Measurements from ENCODE around the gene GOLGA6L7. TPM values are rescaled to one million over a fixed set of nuclear protein-coding genes. Genes with fewer than 3 reads are reported as not detected.
"Not testable (repeated sequence)": the region's sequence is repeated elsewhere in the genome, so short reads cannot be mapped to it uniquely, and the experiment has no call there.

The GOLGA6L7 gene
- polyA plus RNA-seq, 10 donors: 0.08 to 0.56 (median 0.31) TPM; not detected in 5

GRCh38 chr15:28884151-28884940 lies 35.9 kb upstream of the GOLGA6L7 start:
- no peak for DNase-seq

- no peak for DNase-seq
These were observed 33.2 kb upstream of the GOLGA6L7 start for GRCh38 chr15:28881600-28881999.

GRCh38 chr15:28881170-28881569 lies 32.7 kb upstream of the GOLGA6L7 start:
- DNase-seq: no peak

- no peak for DNase-seq
These were observed 32.2 kb upstream of the GOLGA6L7 start for GRCh38 chr15:28880680-28881079.

GRCh38 chr15:28879551-28879950 lies 31.1 kb upstream of the GOLGA6L7 start:
- DNase-seq: no peak

- no peak for DNase-seq
These were observed 29.8 kb upstream of the GOLGA6L7 start for GRCh38 chr15:28878209-28878608.

GRCh38 chr15:28876845-28877185 lies 28.4 kb upstream of the GOLGA6L7 start:
- no peak for DNase-seq

- DNase-seq: no peak
These were observed 27.8 kb upstream of the GOLGA6L7 start for GRCh38 chr15:28876131-28876844.

- DNase-seq: no peak
These were observed 27.1 kb upstream of the GOLGA6L7 start for GRCh38 chr15:28875461-28876000.

GRCh38 chr15:28873585-28874190 lies 25.2 kb upstream of the GOLGA6L7 start:
- no peak for DNase-seq

GRCh38 chr15:28873006-28873405 lies 24.6 kb upstream of the GOLGA6L7 start:
- no peak for DNase-seq

GRCh38 chr15:28871168-28871567 lies 22.7 kb upstream of the GOLGA6L7 start:
- DNase-seq: no peak

- no peak for DNase-seq
These were observed 20.4 kb upstream of the GOLGA6L7 start for GRCh38 chr15:28868744-28869345.

GRCh38 chr15:28861589-28862293 lies 13.3 kb upstream of the GOLGA6L7 start:
- DNase-seq: not testable (repeated sequence)

- peak in 2 of 3 donors; percentile 24 to 64 for DNase-seq
These were observed 12.6 kb upstream of the GOLGA6L7 start for GRCh38 chr15:28861031-28861534.

- not testable (repeated sequence) for DNase-seq
These were observed 6.1 kb upstream of the GOLGA6L7 start for GRCh38 chr15:28854578-28854977.

- DNase-seq: not testable (repeated sequence)
These were observed 5.2 kb upstream of the GOLGA6L7 start for GRCh38 chr15:28853654-28854053.

- not testable (repeated sequence) for DNase-seq
These were observed 1.3 kb upstream of the GOLGA6L7 start for GRCh38 chr15:28849766-28850165.

GRCh38 chr15:28849271-28849670 lies 827 bp upstream of the GOLGA6L7 start:
- not testable (repeated sequence) for DNase-seq

- not testable (repeated sequence) for DNase-seq
These were observed 485 bp downstream of the GOLGA6L7 start for GRCh38 chr15:28847959-28848358.

- DNase-seq: not testable (repeated sequence)
These were observed 1.2 kb downstream of the GOLGA6L7 start for GRCh38 chr15:28847247-28847646.

Data from muscle of back (tissue), 11 donors.